GM12878 (cell line): ENCODE results near the gene ARMS2.

Experiments used
- ASH2L ChIP-seq: fragments of 300-600, 200-600 bp; sonication (generic); IDR thresholded peaks from 2 replicates; pipeline ENCODE4 v1.6.1; 2017; ENCODE audit warnings: low read depth, mild to moderate bottlenecking, borderline replicate concordance
- BCL11A ChIP-seq: IDR thresholded peaks from 2 replicates; pipeline ENCODE4 v1.6.1; 2011; ENCODE audit warnings: low read depth, low read length
- HDGF ChIP-seq: fragments of 450-650 bp; IDR thresholded peaks from 2 replicates; pipeline ENCODE4 v1.6.1; 2016; ENCODE audit warnings: antibody characterized with exemption
- MTA3 ChIP-seq: IDR thresholded peaks from 2 replicates; pipeline ENCODE4 v1.6.1; 2012; ENCODE audit warnings: low read length, inconsistent platforms, borderline replicate concordance
- NR2C2 ChIP-seq: IDR thresholded peaks from 2 replicates; pipeline ENCODE4 v1.6.1; 2011; ENCODE audit warnings: borderline replicate concordance, low read depth; ENCODE audit not compliant: control insufficient read depth, insufficient read length
- PAX5 ChIP-seq: IDR thresholded peaks from 2 replicates; pipeline ENCODE4 v1.6.1; 2011; ENCODE audit warnings: low read depth, low read length, borderline replicate concordance
- POLR2A ChIP-seq: IDR thresholded peaks from 2 replicates; pipeline ENCODE4 v1.6.1; 2011; ENCODE audit warnings: low read depth, mild to moderate bottlenecking, low read length
- RELA ChIP-seq: fragments of 450-650 bp; IDR thresholded peaks from 2 replicates; pipeline ENCODE4 v1.8.0; 2014; ENCODE audit warnings: borderline replicate concordance; ENCODE audit not compliant: partially characterized antibody
- TF ChIP-seq, protein P1 (sequence below): fragments of 150-350 bp; IDR thresholded peaks from 2 replicates; pipeline ENCODE4 v1.6.1; 2016; ENCODE audit warnings: low read depth, low read length
- TF ChIP-seq, protein P2 (sequence below): fragments of 450-650 bp; conservative IDR thresholded peaks from 2 replicates; pipeline ENCODE4 v1.6.1; 2017; ENCODE audit warnings: mild to moderate bottlenecking, moderate library complexity
- TF ChIP-seq, protein P3 (sequence below), 3 experiments: IDR thresholded peaks in 2 of 3; conservative IDR thresholded peaks in 1 of 3; 2 replicates each; pipeline ENCODE4 v1.5.1; 2011; ENCODE audit warnings: low read depth in 3 of 3, low read length in 3 of 3, mild to moderate bottlenecking in 3 of 3, control low read depth in 2 of 3, moderate library complexity in 2 of 3, inconsistent platforms in 1 of 3, mixed read lengths in 1 of 3; ENCODE audit not compliant: control insufficient read depth in 2 of 3, insufficient read depth in 1 of 3; ENCODE audit errors: extremely low read depth in 1 of 3
- TF ChIP-seq, protein P4 (sequence below): fragments of 450-650 bp; IDR thresholded peaks from 2 replicates; pipeline ENCODE4 v1.6.1; 2017; ENCODE audit warnings: mild to moderate bottlenecking, low read depth, inconsistent platforms; ENCODE audit not compliant: poor library complexity, severe bottlenecking
- TF ChIP-seq, protein P5 (sequence below): fragments of 450-650 bp; IDR thresholded peaks from 2 replicates; pipeline ENCODE4 v1.6.1; 2017; ENCODE audit warnings: antibody characterized with exemption, mild to moderate bottlenecking, moderate library complexity
- TF ChIP-seq, protein P6 (sequence below): IDR thresholded peaks from 2 replicates; pipeline ENCODE4 v1.6.1; 2011; ENCODE audit warnings: low read depth, mild to moderate bottlenecking, low read length, moderate library complexity, borderline replicate concordance; ENCODE audit errors: extremely low read depth

DNA sequence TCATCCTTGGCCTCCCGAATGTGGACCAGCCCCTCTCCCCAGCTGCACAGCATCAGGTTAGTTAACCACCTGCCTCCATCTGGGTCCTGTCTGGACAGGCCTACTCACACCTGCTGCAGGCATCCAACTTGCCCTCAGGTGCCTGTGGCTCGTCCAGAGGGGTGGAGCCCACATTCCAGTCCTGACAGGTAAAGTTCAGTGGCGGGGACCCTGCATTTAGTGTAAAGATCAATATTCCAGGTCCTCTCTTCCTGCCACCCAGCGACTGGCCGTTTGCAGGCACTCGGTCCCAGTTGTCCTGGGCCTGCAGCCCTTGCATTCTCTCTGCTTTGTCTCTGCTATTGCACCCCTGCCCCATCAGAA lies 21.9 kb downstream of the ARMS2 start:
- TF ChIP-seq NR2C2 = no peak
- TF ChIP-seq, protein P1, sequence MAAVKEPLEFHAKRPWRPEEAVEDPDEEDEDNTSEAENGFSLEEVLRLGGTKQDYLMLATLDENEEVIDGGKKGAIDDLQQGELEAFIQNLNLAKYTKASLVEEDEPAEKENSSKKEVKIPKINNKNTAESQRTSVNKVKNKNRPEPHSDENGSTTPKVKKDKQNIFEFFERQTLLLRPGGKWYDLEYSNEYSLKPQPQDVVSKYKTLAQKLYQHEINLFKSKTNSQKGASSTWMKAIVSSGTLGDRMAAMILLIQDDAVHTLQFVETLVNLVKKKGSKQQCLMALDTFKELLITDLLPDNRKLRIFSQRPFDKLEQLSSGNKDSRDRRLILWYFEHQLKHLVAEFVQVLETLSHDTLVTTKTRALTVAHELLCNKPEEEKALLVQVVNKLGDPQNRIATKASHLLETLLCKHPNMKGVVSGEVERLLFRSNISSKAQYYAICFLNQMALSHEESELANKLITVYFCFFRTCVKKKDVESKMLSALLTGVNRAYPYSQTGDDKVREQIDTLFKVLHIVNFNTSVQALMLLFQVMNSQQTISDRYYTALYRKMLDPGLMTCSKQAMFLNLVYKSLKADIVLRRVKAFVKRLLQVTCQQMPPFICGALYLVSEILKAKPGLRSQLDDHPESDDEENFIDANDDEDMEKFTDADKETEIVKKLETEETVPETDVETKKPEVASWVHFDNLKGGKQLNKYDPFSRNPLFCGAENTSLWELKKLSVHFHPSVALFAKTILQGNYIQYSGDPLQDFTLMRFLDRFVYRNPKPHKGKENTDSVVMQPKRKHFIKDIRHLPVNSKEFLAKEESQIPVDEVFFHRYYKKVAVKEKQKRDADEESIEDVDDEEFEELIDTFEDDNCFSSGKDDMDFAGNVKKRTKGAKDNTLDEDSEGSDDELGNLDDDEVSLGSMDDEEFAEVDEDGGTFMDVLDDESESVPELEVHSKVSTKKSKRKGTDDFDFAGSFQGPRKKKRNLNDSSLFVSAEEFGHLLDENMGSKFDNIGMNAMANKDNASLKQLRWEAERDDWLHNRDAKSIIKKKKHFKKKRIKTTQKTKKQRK = no peak
- no peak for TF ChIP-seq PAX5
- no peak for TF ChIP-seq RELA
- TF ChIP-seq, protein P2, sequence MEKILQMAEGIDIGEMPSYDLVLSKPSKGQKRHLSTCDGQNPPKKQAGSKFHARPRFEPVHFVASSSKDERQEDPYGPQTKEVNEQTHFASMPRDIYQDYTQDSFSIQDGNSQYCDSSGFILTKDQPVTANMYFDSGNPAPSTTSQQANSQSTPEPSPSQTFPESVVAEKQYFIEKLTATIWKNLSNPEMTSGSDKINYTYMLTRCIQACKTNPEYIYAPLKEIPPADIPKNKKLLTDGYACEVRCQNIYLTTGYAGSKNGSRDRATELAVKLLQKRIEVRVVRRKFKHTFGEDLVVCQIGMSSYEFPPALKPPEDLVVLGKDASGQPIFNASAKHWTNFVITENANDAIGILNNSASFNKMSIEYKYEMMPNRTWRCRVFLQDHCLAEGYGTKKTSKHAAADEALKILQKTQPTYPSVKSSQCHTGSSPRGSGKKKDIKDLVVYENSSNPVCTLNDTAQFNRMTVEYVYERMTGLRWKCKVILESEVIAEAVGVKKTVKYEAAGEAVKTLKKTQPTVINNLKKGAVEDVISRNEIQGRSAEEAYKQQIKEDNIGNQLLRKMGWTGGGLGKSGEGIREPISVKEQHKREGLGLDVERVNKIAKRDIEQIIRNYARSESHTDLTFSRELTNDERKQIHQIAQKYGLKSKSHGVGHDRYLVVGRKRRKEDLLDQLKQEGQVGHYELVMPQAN = no peak
- TF ChIP-seq, protein P3, sequence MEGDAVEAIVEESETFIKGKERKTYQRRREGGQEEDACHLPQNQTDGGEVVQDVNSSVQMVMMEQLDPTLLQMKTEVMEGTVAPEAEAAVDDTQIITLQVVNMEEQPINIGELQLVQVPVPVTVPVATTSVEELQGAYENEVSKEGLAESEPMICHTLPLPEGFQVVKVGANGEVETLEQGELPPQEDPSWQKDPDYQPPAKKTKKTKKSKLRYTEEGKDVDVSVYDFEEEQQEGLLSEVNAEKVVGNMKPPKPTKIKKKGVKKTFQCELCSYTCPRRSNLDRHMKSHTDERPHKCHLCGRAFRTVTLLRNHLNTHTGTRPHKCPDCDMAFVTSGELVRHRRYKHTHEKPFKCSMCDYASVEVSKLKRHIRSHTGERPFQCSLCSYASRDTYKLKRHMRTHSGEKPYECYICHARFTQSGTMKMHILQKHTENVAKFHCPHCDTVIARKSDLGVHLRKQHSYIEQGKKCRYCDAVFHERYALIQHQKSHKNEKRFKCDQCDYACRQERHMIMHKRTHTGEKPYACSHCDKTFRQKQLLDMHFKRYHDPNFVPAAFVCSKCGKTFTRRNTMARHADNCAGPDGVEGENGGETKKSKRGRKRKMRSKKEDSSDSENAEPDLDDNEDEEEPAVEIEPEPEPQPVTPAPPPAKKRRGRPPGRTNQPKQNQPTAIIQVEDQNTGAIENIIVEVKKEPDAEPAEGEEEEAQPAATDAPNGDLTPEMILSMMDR (IDR thresholded peaks at IDR 0.05 in 2 of 3, conservative IDR thresholded peaks at IDR 0.05 in 1 of 3; ENCODE audit: control insufficient read depth in 2 of 3, extremely low read depth in 1 of 3, insufficient read depth in 1 of 3, low read depth in 3 of 3, low read length in 3 of 3) = no peak
- TF ChIP-seq, protein P4, sequence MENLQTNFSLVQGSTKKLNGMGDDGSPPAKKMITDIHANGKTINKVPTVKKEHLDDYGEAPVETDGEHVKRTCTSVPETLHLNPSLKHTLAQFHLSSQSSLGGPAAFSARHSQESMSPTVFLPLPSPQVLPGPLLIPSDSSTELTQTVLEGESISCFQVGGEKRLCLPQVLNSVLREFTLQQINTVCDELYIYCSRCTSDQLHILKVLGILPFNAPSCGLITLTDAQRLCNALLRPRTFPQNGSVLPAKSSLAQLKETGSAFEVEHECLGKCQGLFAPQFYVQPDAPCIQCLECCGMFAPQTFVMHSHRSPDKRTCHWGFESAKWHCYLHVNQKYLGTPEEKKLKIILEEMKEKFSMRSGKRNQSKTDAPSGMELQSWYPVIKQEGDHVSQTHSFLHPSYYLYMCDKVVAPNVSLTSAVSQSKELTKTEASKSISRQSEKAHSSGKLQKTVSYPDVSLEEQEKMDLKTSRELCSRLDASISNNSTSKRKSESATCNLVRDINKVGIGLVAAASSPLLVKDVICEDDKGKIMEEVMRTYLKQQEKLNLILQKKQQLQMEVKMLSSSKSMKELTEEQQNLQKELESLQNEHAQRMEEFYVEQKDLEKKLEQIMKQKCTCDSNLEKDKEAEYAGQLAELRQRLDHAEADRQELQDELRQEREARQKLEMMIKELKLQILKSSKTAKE = no peak
- TF ChIP-seq BCL11A = no peak
- TF ChIP-seq, protein P5, sequence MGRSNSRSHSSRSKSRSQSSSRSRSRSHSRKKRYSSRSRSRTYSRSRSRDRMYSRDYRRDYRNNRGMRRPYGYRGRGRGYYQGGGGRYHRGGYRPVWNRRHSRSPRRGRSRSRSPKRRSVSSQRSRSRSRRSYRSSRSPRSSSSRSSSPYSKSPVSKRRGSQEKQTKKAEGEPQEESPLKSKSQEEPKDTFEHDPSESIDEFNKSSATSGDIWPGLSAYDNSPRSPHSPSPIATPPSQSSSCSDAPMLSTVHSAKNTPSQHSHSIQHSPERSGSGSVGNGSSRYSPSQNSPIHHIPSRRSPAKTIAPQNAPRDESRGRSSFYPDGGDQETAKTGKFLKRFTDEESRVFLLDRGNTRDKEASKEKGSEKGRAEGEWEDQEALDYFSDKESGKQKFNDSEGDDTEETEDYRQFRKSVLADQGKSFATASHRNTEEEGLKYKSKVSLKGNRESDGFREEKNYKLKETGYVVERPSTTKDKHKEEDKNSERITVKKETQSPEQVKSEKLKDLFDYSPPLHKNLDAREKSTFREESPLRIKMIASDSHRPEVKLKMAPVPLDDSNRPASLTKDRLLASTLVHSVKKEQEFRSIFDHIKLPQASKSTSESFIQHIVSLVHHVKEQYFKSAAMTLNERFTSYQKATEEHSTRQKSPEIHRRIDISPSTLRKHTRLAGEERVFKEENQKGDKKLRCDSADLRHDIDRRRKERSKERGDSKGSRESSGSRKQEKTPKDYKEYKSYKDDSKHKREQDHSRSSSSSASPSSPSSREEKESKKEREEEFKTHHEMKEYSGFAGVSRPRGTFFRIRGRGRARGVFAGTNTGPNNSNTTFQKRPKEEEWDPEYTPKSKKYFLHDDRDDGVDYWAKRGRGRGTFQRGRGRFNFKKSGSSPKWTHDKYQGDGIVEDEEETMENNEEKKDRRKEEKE = no peak
- no peak for TF ChIP-seq POLR2A
- no peak for TF ChIP-seq MTA3
- no peak for TF ChIP-seq HDGF
- TF ChIP-seq, protein P6, sequence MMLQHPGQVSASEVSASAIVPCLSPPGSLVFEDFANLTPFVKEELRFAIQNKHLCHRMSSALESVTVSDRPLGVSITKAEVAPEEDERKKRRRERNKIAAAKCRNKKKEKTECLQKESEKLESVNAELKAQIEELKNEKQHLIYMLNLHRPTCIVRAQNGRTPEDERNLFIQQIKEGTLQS = no peak
- TF ChIP-seq ASH2L = no peak
